ENCODE results near the gene NME9. TPM values are rescaled to one million over a fixed set of nuclear protein-coding genes. Genes with fewer than 3 reads are reported as not detected.

NME9 gene
- total RNA-seq, 2 experiments from 2014 or later: 0.80 TPM; not detected in 1

DNA sequence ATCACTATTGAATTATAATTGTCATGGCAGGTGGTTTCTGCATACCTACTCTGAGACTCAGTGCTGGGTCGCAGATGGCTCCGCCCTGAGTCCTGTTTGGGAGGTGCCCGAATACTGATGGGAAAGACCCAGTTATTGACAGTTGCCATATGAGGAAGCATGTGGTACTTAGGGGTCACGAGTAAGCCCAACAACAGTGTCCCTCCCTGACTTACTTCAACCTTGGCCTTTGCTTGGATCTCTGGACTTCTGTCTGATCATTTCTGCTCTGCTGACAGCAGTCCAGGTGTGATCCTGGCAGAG lies 35.6 kb upstream of the NME9 start:
- Mint-ChIP-seq H3K36me3 (ENCODE audit: low read depth) (no peaks in the 10 kb centered on the region), H3K9me3 (no peaks in the 10 kb centered on the region), H3K27me3 (peaks cover 4% of the 10 kb centered on the region), H3K4me1 (ENCODE audit: low read depth) (no peaks in the 10 kb centered on the region), H3K27ac (no peak overlapping the region), H3K4me3 (no peak overlapping the region)
- ATAC-seq (ENCODE audit: poor library complexity) (no peak), DNase-seq (no peak)
- intact Hi-C loops (cut with DNase I, micrococcal nuclease): no loop called here
- Histone ChIP-seq H3K4me1 (ENCODE audit: insufficient read depth, low read length) (no peaks in the 10 kb centered on the region), H3K27ac (ENCODE audit: low read depth in 1 of 2, low read length in 2 of 2) (no peak overlapping the region), H3K9me3 (ENCODE audit: control insufficient read depth in 1 of 2, insufficient read depth in 1 of 2, low read length in 2 of 2) (no peaks in the 10 kb centered on the region), H3K27me3 (ENCODE audit: control insufficient read depth in 1 of 2, insufficient read depth in 2 of 2, low read length in 2 of 2) (no peaks in the 10 kb centered on the region), H3K36me3 (ENCODE audit: insufficient read depth, low read length) (no peaks in the 10 kb centered on the region), H3K4me3 (ENCODE audit: low read length) (no peak overlapping the region)
- POLR2A ChIA-PET: no interaction called here
- CTCF ChIA-PET: no interaction called here
- TF ChIP-seq, protein P1, sequence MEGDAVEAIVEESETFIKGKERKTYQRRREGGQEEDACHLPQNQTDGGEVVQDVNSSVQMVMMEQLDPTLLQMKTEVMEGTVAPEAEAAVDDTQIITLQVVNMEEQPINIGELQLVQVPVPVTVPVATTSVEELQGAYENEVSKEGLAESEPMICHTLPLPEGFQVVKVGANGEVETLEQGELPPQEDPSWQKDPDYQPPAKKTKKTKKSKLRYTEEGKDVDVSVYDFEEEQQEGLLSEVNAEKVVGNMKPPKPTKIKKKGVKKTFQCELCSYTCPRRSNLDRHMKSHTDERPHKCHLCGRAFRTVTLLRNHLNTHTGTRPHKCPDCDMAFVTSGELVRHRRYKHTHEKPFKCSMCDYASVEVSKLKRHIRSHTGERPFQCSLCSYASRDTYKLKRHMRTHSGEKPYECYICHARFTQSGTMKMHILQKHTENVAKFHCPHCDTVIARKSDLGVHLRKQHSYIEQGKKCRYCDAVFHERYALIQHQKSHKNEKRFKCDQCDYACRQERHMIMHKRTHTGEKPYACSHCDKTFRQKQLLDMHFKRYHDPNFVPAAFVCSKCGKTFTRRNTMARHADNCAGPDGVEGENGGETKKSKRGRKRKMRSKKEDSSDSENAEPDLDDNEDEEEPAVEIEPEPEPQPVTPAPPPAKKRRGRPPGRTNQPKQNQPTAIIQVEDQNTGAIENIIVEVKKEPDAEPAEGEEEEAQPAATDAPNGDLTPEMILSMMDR (IDR thresholded peaks at IDR 0.05): no peak

GRCh38 chr3:138364356-138365252 lies 35.0 kb upstream of the NME9 start:
- H3K9me3 ChIP-seq (ENCODE audit: control insufficient read depth in 1 of 2, insufficient read depth in 1 of 2, low read length in 2 of 2): no peaks in the 10 kb centered on the region

GRCh38 chr3:138363322-138363721 lies 33.7 kb upstream of the NME9 start:
- Histone ChIP-seq H3K36me3 (ENCODE audit: insufficient read depth, low read length) (no peaks in the 10 kb centered on the region), H3K9me3 (ENCODE audit: control insufficient read depth in 1 of 2, insufficient read depth in 1 of 2, low read length in 2 of 2) (no peaks in the 10 kb centered on the region), H3K4me1 (ENCODE audit: insufficient read depth, low read length) (no peaks in the 10 kb centered on the region), H3K27ac (ENCODE audit: low read depth in 1 of 2, low read length in 2 of 2) (no peak overlapping the region), H3K27me3 (ENCODE audit: control insufficient read depth in 1 of 2, insufficient read depth in 2 of 2, low read length in 2 of 2) (no peaks in the 10 kb centered on the region), H3K4me3 (ENCODE audit: low read length) (no peak overlapping the region)
- ChIA-PET CTCF (no interaction called here), POLR2A (no interaction called here)
- Mint-ChIP-seq H3K9me3 (no peaks in the 10 kb centered on the region), H3K4me3 (no peak overlapping the region), H3K4me1 (ENCODE audit: low read depth) (no peaks in the 10 kb centered on the region), H3K27ac (no peak overlapping the region), H3K36me3 (ENCODE audit: low read depth) (no peaks in the 10 kb centered on the region), H3K27me3 (peaks cover 4% of the 10 kb centered on the region)
- intact Hi-C loops (cut with DNase I, micrococcal nuclease): no loop called here
- ATAC-seq (ENCODE audit: poor library complexity): no peak
- TF ChIP-seq, protein P1 (IDR thresholded peaks at IDR 0.05): no peak
- no peak for DNase-seq

More at GRCh38 chr3:138364356-138365252, 35.0 kb upstream of the NME9 start:
- Histone ChIP-seq H3K27me3 (ENCODE audit: control insufficient read depth in 1 of 2, insufficient read depth in 2 of 2, low read length in 2 of 2) (no peaks in the 10 kb centered on the region), H3K4me1 (ENCODE audit: insufficient read depth, low read length) (no peaks in the 10 kb centered on the region), H3K27ac (ENCODE audit: low read depth in 1 of 2, low read length in 2 of 2) (no peak overlapping the region), H3K36me3 (ENCODE audit: insufficient read depth, low read length) (no peaks in the 10 kb centered on the region), H3K4me3 (ENCODE audit: low read length) (no peak overlapping the region)
- TF ChIP-seq, protein P1 (IDR thresholded peaks at IDR 0.05): no peak
- intact Hi-C loops (cut with DNase I, micrococcal nuclease): no loop called here
- CTCF ChIA-PET: no interaction called here
- no peaks in the 10 kb centered on the region for H3K4me1 Mint-ChIP-seq (ENCODE audit: low read depth)
- no peak for DNase-seq
- H3K36me3 Mint-ChIP-seq (ENCODE audit: low read depth): no peaks in the 10 kb centered on the region
- ATAC-seq (ENCODE audit: poor library complexity): no peak
- H3K27me3 Mint-ChIP-seq: peaks cover 4% of the 10 kb centered on the region
- H3K9me3 Mint-ChIP-seq: no peaks in the 10 kb centered on the region
- H3K27ac Mint-ChIP-seq: no peak overlapping the region
- POLR2A ChIA-PET: no interaction called here
- no peak overlapping the region for H3K4me3 Mint-ChIP-seq

Data from CD4-positive, alpha-beta T cell (primary cell).